ENCODE results near the gene CEBPZOS.

DNA sequence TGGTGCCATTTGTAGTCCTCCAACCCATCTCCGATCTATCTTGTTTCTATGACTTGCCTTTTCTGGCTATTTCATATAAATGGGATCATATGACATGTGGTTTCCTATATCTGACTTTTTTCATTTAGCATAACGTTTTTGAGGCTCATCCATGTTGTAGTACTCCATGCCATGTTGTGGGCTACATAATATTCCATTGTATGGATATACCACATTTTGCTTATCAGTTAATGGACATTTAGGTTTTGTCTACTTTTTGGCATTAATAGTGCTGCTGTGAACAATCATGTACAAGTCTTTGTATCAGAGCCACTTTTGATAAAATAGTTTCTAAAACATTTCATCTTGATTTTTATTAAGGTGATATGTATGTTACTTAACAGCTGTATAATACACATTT lies 7.4 kb downstream of the CEBPZOS start:
- TF ChIP-seq, protein P1, sequence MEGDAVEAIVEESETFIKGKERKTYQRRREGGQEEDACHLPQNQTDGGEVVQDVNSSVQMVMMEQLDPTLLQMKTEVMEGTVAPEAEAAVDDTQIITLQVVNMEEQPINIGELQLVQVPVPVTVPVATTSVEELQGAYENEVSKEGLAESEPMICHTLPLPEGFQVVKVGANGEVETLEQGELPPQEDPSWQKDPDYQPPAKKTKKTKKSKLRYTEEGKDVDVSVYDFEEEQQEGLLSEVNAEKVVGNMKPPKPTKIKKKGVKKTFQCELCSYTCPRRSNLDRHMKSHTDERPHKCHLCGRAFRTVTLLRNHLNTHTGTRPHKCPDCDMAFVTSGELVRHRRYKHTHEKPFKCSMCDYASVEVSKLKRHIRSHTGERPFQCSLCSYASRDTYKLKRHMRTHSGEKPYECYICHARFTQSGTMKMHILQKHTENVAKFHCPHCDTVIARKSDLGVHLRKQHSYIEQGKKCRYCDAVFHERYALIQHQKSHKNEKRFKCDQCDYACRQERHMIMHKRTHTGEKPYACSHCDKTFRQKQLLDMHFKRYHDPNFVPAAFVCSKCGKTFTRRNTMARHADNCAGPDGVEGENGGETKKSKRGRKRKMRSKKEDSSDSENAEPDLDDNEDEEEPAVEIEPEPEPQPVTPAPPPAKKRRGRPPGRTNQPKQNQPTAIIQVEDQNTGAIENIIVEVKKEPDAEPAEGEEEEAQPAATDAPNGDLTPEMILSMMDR (conservative IDR thresholded peaks at IDR 0.05) = no peak
- TF ChIP-seq EZH2 (IDR thresholded peaks at IDR 0.05; ENCODE audit: low read depth) = no peak

Measured in PC-9 (cell line).